Keratinocyte (primary cell): ENCODE measurements around the gene ANKRD53. TPM values are rescaled to one million over a fixed set of nuclear protein-coding genes. Genes with fewer than 3 reads are reported as not detected.

Experiments
- DNase-seq: peaks from one replicate; pipeline ENCODE4 v3.0.0-alpha.2; 2011; ENCODE audit warnings: low read depth, missing footprints, low spot score
- FAIRE-seq: peaks from 2 replicates; lab custom pipeline; 2011; peaks lifted over from hg19 to GRCh38; lab: Jason Lieb, UNC
- H2AFZ ChIP-seq: 2 replicates; pipeline ENCODE4 v1.6.0; 2012; ENCODE audit warnings: low read length, control low read depth, inconsistent platforms; ENCODE audit not compliant: control insufficient read depth
- H3K27ac ChIP-seq: 2 replicates; pipeline ENCODE4 v1.5.1; 2011; ENCODE audit warnings: low read length; ENCODE audit not compliant: control insufficient read depth, insufficient read depth
- H3K27me3 ChIP-seq: 3 replicates; pipeline ENCODE4 v1.6.0; 2011; ENCODE audit warnings: low read length; ENCODE audit not compliant: control insufficient read depth, insufficient read depth; ENCODE audit errors: extremely low read depth
- H3K36me3 ChIP-seq, 2 experiments: 2 replicates in 1 of 2; 3 replicates in 1 of 2; pipeline ENCODE4 v1.5.1; 2011; ENCODE audit warnings: low read length in 2 of 2, mild to moderate bottlenecking in 1 of 2; ENCODE audit not compliant: control insufficient read depth in 2 of 2, insufficient read depth in 2 of 2; ENCODE audit errors: extremely low read depth in 1 of 2
- H3K4me1 ChIP-seq: 3 replicates; pipeline ENCODE4 v1.5.1; 2011; ENCODE audit warnings: low read length; ENCODE audit not compliant: control insufficient read depth, insufficient read depth; ENCODE audit errors: extremely low read depth
- H3K4me2 ChIP-seq: 3 replicates; pipeline ENCODE4 v1.6.0; 2011; ENCODE audit warnings: low read depth, low read length; ENCODE audit not compliant: control insufficient read depth, insufficient read depth; ENCODE audit errors: extremely low read depth
- H3K4me3 ChIP-seq, 3 experiments: fragments of 200-600 bp in 1 of 3; sonication (generic) in 1 of 3; 2 replicates in 2 of 3; 3 replicates in 1 of 3; pipeline ENCODE4 v1.5.1; 2011 to 2016; ENCODE audit warnings: low read length in 3 of 3, mild to moderate bottlenecking in 3 of 3, control low read depth in 2 of 3, inconsistent platforms in 1 of 3, low read depth in 1 of 3, mixed read lengths in 1 of 3, mixed run types in 1 of 3, moderate library complexity in 1 of 3; ENCODE audit not compliant: control insufficient read depth in 2 of 3, insufficient read depth in 2 of 3; ENCODE audit errors: extremely low read depth in 1 of 3
- H3K79me2 ChIP-seq: 2 replicates; pipeline ENCODE4 v1.6.0; 2012; ENCODE audit warnings: low read length; ENCODE audit not compliant: control insufficient read depth, insufficient read depth
- H3K9ac ChIP-seq: 3 replicates; pipeline ENCODE4 v1.6.0; 2011; ENCODE audit warnings: low read length; ENCODE audit not compliant: control insufficient read depth, insufficient read depth; ENCODE audit errors: extremely low read depth
- H3K9me1 ChIP-seq: 3 replicates; pipeline ENCODE4 v1.6.0; 2011; ENCODE audit warnings: low read length; ENCODE audit not compliant: control insufficient read depth, insufficient read depth; ENCODE audit errors: extremely low read depth
- H3K9me3 ChIP-seq: 2 replicates; pipeline ENCODE4 v1.5.1; 2012; ENCODE audit warnings: low read depth, low read length; ENCODE audit not compliant: control insufficient read depth
- H4K20me1 ChIP-seq: 3 replicates; pipeline ENCODE4 v1.6.0; 2011; ENCODE audit warnings: low read length; ENCODE audit not compliant: control insufficient read depth, insufficient read depth; ENCODE audit errors: extremely low read depth
- EZH2 ChIP-seq: IDR thresholded peaks from one replicate; pipeline ENCODE4 v1.6.1; 2012; ENCODE audit warnings: inconsistent platforms, mild to moderate bottlenecking, low read length, moderate library complexity
- dilution Hi-C: fragments of 300-500 bp; cut with MboI; formaldehyde crosslinking; loops from one replicate; pipeline ENCODE4 v1.7.0; 2020; ENCODE audit warnings: low sequenced_read_pairs; ENCODE audit not compliant: extremely low pct_ligation_motif_present
- polyA plus RNA-seq, 5 experiments: library from polyadenylated mRNA; depleted of rRNA in 3 of 5; stranded (reverse) in 3 of 5; stranded (forward) in 1 of 5; unstranded in 1 of 5; fragments of >200 nt; gene quantifications; 1 replicate in 1 of 5; 2 replicates in 3 of 5; 3 replicates in 1 of 5; pipeline versions ENCODE4 v1.2.1 to v1.2.3, GENCODE V29; 2011 to 2012; ENCODE audit warnings: missing spikeins in 2 of 5, low read depth in 1 of 5, low replicate concordance in 1 of 5
- TF ChIP-seq, protein P1 (sequence below), 3 experiments: IDR thresholded peaks in 1 of 3; conservative IDR thresholded peaks in 1 of 3; optimal IDR thresholded peaks in 1 of 3; 2 replicates in 2 of 3; 3 replicates in 1 of 3; pipeline versions ENCODE3 to v1.5.1; 2011; ENCODE audit warnings: low read length in 3 of 3, mild to moderate bottlenecking in 3 of 3, moderate library complexity in 2 of 3, control low read depth in 1 of 3, inconsistent platforms in 1 of 3; ENCODE audit not compliant: insufficient read depth in 2 of 3; ENCODE audit errors: extremely low read depth in 1 of 3

ANKRD53 gene
- polyA plus RNA-seq, 1 donor (not counting 4 experiments of a cell fraction or from before 2014, with no cell fraction given), result not detected

DNA sequence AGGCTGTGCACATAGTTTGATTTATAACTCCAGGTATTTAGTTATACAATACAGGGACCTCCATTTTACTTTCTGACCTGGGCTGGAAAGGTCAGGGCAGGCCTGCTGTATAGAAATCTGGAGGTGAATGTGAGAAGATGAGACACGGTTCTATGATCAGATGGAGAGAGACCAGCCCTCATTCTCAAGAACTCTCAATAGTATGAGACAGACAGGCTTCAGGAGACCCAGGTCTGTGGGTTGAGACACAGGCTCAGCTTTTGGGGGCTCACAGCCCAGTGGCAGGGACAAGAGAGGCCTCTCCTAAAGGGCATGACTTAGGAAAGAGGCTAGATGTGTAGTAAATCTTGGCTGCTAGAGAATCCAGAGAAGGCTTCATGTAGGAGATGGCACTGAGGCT is 43.4 kb upstream of the ANKRD53 start:
- no peak for FAIRE-seq
- TF ChIP-seq, protein P1, sequence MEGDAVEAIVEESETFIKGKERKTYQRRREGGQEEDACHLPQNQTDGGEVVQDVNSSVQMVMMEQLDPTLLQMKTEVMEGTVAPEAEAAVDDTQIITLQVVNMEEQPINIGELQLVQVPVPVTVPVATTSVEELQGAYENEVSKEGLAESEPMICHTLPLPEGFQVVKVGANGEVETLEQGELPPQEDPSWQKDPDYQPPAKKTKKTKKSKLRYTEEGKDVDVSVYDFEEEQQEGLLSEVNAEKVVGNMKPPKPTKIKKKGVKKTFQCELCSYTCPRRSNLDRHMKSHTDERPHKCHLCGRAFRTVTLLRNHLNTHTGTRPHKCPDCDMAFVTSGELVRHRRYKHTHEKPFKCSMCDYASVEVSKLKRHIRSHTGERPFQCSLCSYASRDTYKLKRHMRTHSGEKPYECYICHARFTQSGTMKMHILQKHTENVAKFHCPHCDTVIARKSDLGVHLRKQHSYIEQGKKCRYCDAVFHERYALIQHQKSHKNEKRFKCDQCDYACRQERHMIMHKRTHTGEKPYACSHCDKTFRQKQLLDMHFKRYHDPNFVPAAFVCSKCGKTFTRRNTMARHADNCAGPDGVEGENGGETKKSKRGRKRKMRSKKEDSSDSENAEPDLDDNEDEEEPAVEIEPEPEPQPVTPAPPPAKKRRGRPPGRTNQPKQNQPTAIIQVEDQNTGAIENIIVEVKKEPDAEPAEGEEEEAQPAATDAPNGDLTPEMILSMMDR (optimal IDR thresholded peaks at IDR 0.05 in 1 of 3, IDR thresholded peaks at IDR 0.05 in 1 of 3, conservative IDR thresholded peaks at IDR 0.05 in 1 of 3; ENCODE audit: extremely low read depth in 1 of 3, insufficient read depth in 2 of 3, low read length in 3 of 3), result no peak
- no peak for TF ChIP-seq EZH2
- no peak overlapping the region for H3K4me2 ChIP-seq

DNA sequence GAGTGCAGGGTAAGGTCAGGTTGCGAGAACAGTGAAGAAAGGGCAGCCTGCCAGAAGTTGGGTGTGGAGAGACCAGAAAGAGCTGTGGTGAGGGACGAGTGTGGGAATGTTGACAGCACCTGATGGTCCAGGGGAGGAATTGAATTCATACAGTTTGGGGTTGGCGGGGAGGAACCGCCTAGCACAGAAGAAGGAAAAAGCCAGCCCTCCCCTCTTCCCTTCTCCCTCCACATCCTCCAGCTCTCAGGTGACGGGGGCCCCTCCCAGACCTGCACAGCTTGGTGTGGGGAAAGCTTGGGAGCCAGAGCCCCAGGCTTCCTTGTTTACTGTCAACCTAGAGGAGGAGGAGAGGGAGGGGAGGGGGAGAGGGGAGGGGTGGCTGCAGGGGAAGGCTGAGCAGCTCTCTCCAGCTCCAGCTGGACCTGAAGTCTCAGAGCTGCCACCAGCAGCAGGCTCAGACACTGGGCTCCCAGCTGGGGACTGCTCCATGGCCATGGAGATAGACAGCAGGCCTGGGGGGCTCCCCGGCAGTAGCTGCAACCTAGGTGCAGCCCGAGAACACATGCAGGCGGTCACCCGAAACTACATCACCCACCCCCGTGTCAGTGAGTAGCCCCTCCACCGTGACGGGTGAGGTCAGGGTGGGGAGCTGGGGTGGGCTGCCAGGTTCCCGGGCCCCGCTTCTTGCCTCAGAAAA is 42.8 kb upstream of the ANKRD53 start, which contains the start of gene ATP6V1B1:
TSS of gene ATP6V1B1 (plus strand) at position 433 of the 697 bp plus-strand sequence. CDS start at position 488, 55 bp downstream.
- H3K9me1 ChIP-seq, result no peaks in the 10 kb centered on the region
- no peak within 1 kb of the TSS for H3K4me2 ChIP-seq
- H3K4me1 ChIP-seq, result no peaks in the 10 kb centered on the region
- dilution Hi-C loops, result no loop called here
- no peak within 1 kb of the TSS for H3K4me3 ChIP-seq
- peaks cover 16% of the 10 kb centered on the region for H3K27me3 ChIP-seq
- DNase-seq (no peak), FAIRE-seq (no peak)
- no peak for TF ChIP-seq EZH2
- TF ChIP-seq, protein P1 (optimal IDR thresholded peaks at IDR 0.05 in 1 of 3, IDR thresholded peaks at IDR 0.05 in 1 of 3, conservative IDR thresholded peaks at IDR 0.05 in 1 of 3; ENCODE audit: extremely low read depth in 1 of 3, insufficient read depth in 2 of 3, low read length in 3 of 3), result no peak
- no peaks in the 10 kb centered on the region for H3K79me2 ChIP-seq
- H4K20me1 ChIP-seq, result no peaks in the 10 kb centered on the region
- H3K36me3 ChIP-seq, result no peaks in the 10 kb centered on the region
- H3K9ac ChIP-seq, result no peak within 1 kb of the TSS
- H3K27ac ChIP-seq, result no peak within 1 kb of the TSS
- no peak within 1 kb of the TSS for H2AFZ ChIP-seq
- no peaks in the 10 kb centered on the region for H3K9me3 ChIP-seq

More for the DNA sequence above, 43.4 kb upstream of the ANKRD53 start:
- dilution Hi-C loops, result no loop called here
- Histone ChIP-seq H3K36me3 (no peaks in the 10 kb centered on the region), H2AFZ (no peak overlapping the region), H3K4me1 (no peaks in the 10 kb centered on the region), H4K20me1 (no peaks in the 10 kb centered on the region), H3K9ac (no peak overlapping the region), H3K27me3 (peaks cover 16% of the 10 kb centered on the region), H3K4me3 (no peak overlapping the region), H3K27ac (no peak overlapping the region), H3K9me3 (no peaks in the 10 kb centered on the region), H3K79me2 (no peaks in the 10 kb centered on the region), H3K9me1 (no peaks in the 10 kb centered on the region)
- DNase-seq, result no peak
